GM23248 (cell line): ENCODE measurements around the gene ATP2A3. TPM values are rescaled to one million over a fixed set of nuclear protein-coding genes. Genes with fewer than 3 reads are reported as not detected.

Experiments
- DNase-seq: peaks from one replicate; pipeline ENCODE4 v3.0.0-alpha.2; 2015
- H2AFZ ChIP-seq: fragments of 200-600 bp; sonication (generic); 2 replicates; pipeline ENCODE4 v1.6.1; 2016; ENCODE audit warnings: antibody characterized with exemption
- H3F3A ChIP-seq: fragments of 200-600 bp; sonication (generic); 2 replicates; pipeline ENCODE4 v1.6.1; 2016; ENCODE audit warnings: mild to moderate bottlenecking, antibody characterized with exemption, mixed run types; ENCODE audit not compliant: insufficient read depth
- H3K27ac ChIP-seq: fragments of 200-600 bp; sonication (generic); 2 replicates; pipeline ENCODE4 v1.5.1; 2016; ENCODE audit warnings: mild to moderate bottlenecking
- H3K27me3 ChIP-seq: fragments of 200-600 bp; sonication (generic); replicated peaks from 2 replicates; pipeline ENCODE4 v1.6.1; 2016; ENCODE audit warnings: mild to moderate bottlenecking; ENCODE audit not compliant: insufficient read depth
- H3K36me3 ChIP-seq: fragments of 200-600 bp; sonication (generic); 2 replicates; pipeline ENCODE4 v1.6.1; 2016; ENCODE audit warnings: low read depth, mild to moderate bottlenecking
- H3K4me1 ChIP-seq: fragments of 200-600 bp; sonication (generic); 2 replicates; pipeline ENCODE4 v1.6.1; 2016; ENCODE audit warnings: mild to moderate bottlenecking; ENCODE audit not compliant: insufficient read depth
- H3K4me2 ChIP-seq: fragments of 200-600 bp; sonication (generic); one replicate; pipeline ENCODE4 v1.6.1; 2016; ENCODE audit warnings: mild to moderate bottlenecking; ENCODE audit not compliant: unreplicated experiment
- H3K4me3 ChIP-seq: fragments of 200-600 bp; sonication (generic); 2 replicates; pipeline ENCODE4 v1.5.1; 2016; ENCODE audit warnings: mild to moderate bottlenecking
- H3K79me2 ChIP-seq: fragments of 200-600 bp; sonication (generic); 2 replicates; pipeline ENCODE4 v1.6.1; 2016; ENCODE audit warnings: mild to moderate bottlenecking; ENCODE audit not compliant: insufficient read depth
- H3K9ac ChIP-seq: fragments of 200-600 bp; sonication (generic); 2 replicates; pipeline ENCODE4 v1.6.1; 2016; ENCODE audit warnings: mild to moderate bottlenecking
- H3K9me2 ChIP-seq: fragments of 200-600 bp; sonication (generic); 2 replicates; pipeline ENCODE4 v1.6.1; 2016; ENCODE audit warnings: mixed run types, mild to moderate bottlenecking, moderate library complexity; ENCODE audit not compliant: insufficient read depth
- H3K9me3 ChIP-seq: fragments of 200-600 bp; sonication (generic); one replicate; pipeline ENCODE4 v1.6.1; 2017; ENCODE audit warnings: low read depth
- H4K20me1 ChIP-seq: fragments of 200-600 bp; sonication (generic); 2 replicates; pipeline ENCODE4 v1.6.0; 2016; ENCODE audit not compliant: insufficient read depth
- EZH2 ChIP-seq: fragments of 200-600 bp; sonication (generic); IDR thresholded peaks from 2 replicates; pipeline ENCODE4 v1.6.1; 2018; ENCODE audit warnings: antibody characterized with exemption, mild to moderate bottlenecking; ENCODE audit not compliant: insufficient read depth, poor library complexity, severe bottlenecking
- EZH2phosphoT487 ChIP-seq: fragments of 200-600 bp; sonication (generic); IDR thresholded peaks from 2 replicates; pipeline ENCODE4 v1.6.1; 2018; ENCODE audit warnings: antibody characterized with exemption, moderate library complexity, mild to moderate bottlenecking, low read depth; ENCODE audit not compliant: insufficient read depth
- WGBS, 2 experiments: methylation state at CpG; one replicate each; pipeline ENCODE4 v1.1.6; 2015 to 2017; ENCODE audit warnings: low lambda C conversion rate in 2 of 2, low coverage in 1 of 2; ENCODE audit errors: missing lambda C conversion rate in 2 of 2; 5-methylcytosine and 5-hydroxymethylcytosine counted together
- in situ Hi-C: fragments of 300-500 bp; cut with MboI; formaldehyde crosslinking; loops from 2 replicates; pipeline ENCODE4 v1.15.0; 2020
- polyA plus RNA-seq: library from polyadenylated mRNA; unstranded; fragments of >200 nt; fragmentation: Nextera tagmentation; extraction: Ambion mirVana; gene quantifications from 2 replicates; pipeline ENCODE4 v1.2.1, GENCODE V29; 2016
- total RNA-seq: library from RNA; depleted of rRNA; stranded (reverse); fragments of >200 nt; shearing (Covaris generic); gene quantifications from 2 replicates; pipeline ENCODE4 v1.2.3, GENCODE V29; 2014

ATP2A3 gene
- total and polyA plus RNA-seq, 2 experiments from 2014 or later = 0.81 to 0.86 TPM

GRCh38 chr17:3903881-3904290, 60.4 kb downstream of the ATP2A3 start:
- no peak overlapping the region for H3K9ac ChIP-seq
- H3K4me3 ChIP-seq = no peak overlapping the region
- H3F3A ChIP-seq = no peaks in the 10 kb centered on the region
- in situ Hi-C loops = no loop called here
- DNase-seq = no peak
- no peak overlapping the region for H2AFZ ChIP-seq
- no peak overlapping the region for H3K4me2 ChIP-seq
- WGBS, 2 experiments = 64 to 69% methylated on average over 20 to 21 of the region's 21 CpGs
- no peaks in the 10 kb centered on the region for H3K27me3 ChIP-seq
- no peak overlapping the region for H3K27ac ChIP-seq
- no peaks in the 10 kb centered on the region for H4K20me1 ChIP-seq
- H3K79me2 ChIP-seq = no peaks in the 10 kb centered on the region
- H3K9me2 ChIP-seq = no peaks in the 10 kb centered on the region
- H3K36me3 ChIP-seq = no peaks in the 10 kb centered on the region
- TF ChIP-seq EZH2phosphoT487 = no peak
- no peak for TF ChIP-seq EZH2
- no peaks in the 10 kb centered on the region for H3K9me3 ChIP-seq
- H3K4me1 ChIP-seq = no peaks in the 10 kb centered on the region

- no peaks in the 10 kb centered on the region for H3K36me3 ChIP-seq
- no peak for DNase-seq
- H4K20me1 ChIP-seq = no peaks in the 10 kb centered on the region
- no peaks in the 10 kb centered on the region for H3K79me2 ChIP-seq
- H3K27ac ChIP-seq = no peak overlapping the region
- H3K9me3 ChIP-seq = no peaks in the 10 kb centered on the region
- in situ Hi-C loops = no loop called here
- no peak overlapping the region for H2AFZ ChIP-seq
- WGBS, 2 experiments = 78 to 80% methylated on average over 24 to 25 of the region's 25 CpGs
- H3K9ac ChIP-seq = no peak overlapping the region
- H3F3A ChIP-seq = no peaks in the 10 kb centered on the region
- H3K4me3 ChIP-seq = no peak overlapping the region
- H3K9me2 ChIP-seq = no peaks in the 10 kb centered on the region
- no peak for TF ChIP-seq EZH2
- TF ChIP-seq EZH2phosphoT487 = no peak
- H3K4me2 ChIP-seq = no peak overlapping the region
- no peaks in the 10 kb centered on the region for H3K27me3 ChIP-seq
- no peaks in the 10 kb centered on the region for H3K4me1 ChIP-seq
Observed at GRCh38 chr17:3903051-3903825, 61.0 kb downstream of the ATP2A3 start.

- Histone ChIP-seq H3K79me2 (no peaks in the 10 kb centered on the region), H3K9ac (no peak overlapping the region), H3K27ac (no peak overlapping the region), H3K4me2 (no peak overlapping the region), H3F3A (no peaks in the 10 kb centered on the region), H3K36me3 (no peaks in the 10 kb centered on the region), H3K9me2 (no peaks in the 10 kb centered on the region), H3K4me1 (no peaks in the 10 kb centered on the region), H3K4me3 (no peak overlapping the region), H3K27me3 (no peaks in the 10 kb centered on the region), H2AFZ (no peak overlapping the region), H3K9me3 (no peaks in the 10 kb centered on the region), H4K20me1 (no peaks in the 10 kb centered on the region)
- WGBS, 2 experiments = 65 to 66% methylated on average over 6 of the region's 6 CpGs
- TF ChIP-seq EZH2 (no peak), EZH2phosphoT487 (no peak)
- in situ Hi-C loops = no loop called here
- no peak for DNase-seq
Observed at GRCh38 chr17:3900646-3901045, 63.6 kb downstream of the ATP2A3 start.

GRCh38 chr17:3897731-3898130, 66.5 kb downstream of the ATP2A3 start:
- Histone ChIP-seq H2AFZ (no peak overlapping the region), H3K9me2 (no peaks in the 10 kb centered on the region), H3K4me3 (no peak overlapping the region), H3K79me2 (no peaks in the 10 kb centered on the region), H4K20me1 (no peaks in the 10 kb centered on the region), H3K9me3 (no peaks in the 10 kb centered on the region), H3F3A (no peaks in the 10 kb centered on the region), H3K27ac (no peak overlapping the region), H3K27me3 (no peaks in the 10 kb centered on the region), H3K4me1 (no peaks in the 10 kb centered on the region), H3K36me3 (no peaks in the 10 kb centered on the region), H3K9ac (no peak overlapping the region), H3K4me2 (no peak overlapping the region)
- in situ Hi-C loops = no loop called here
- WGBS, 2 experiments = 73 to 86% methylated on average over 12 of the region's 12 CpGs
- TF ChIP-seq EZH2phosphoT487 (no peak), EZH2 (no peak)
- no peak for DNase-seq

- H2AFZ ChIP-seq = no peak overlapping the region
- no peaks in the 10 kb centered on the region for H3K36me3 ChIP-seq
- H3K27ac ChIP-seq = no peak overlapping the region
- DNase-seq = no peak
- no peaks in the 10 kb centered on the region for H3K27me3 ChIP-seq
- TF ChIP-seq EZH2 (no peak), EZH2phosphoT487 (no peak)
- H4K20me1 ChIP-seq = no peaks in the 10 kb centered on the region
- H3K4me3 ChIP-seq = no peak overlapping the region
- H3K4me2 ChIP-seq = no peak overlapping the region
- 85 to 89% methylated on average over 6 of the region's 6 CpGs for WGBS, 2 experiments
- peaks cover under 1% of the 10 kb centered on the region; the same call in 1 of the 2 replicates for H3K4me1 ChIP-seq
- H3K9me3 ChIP-seq = no peaks in the 10 kb centered on the region
- no peaks in the 10 kb centered on the region for H3F3A ChIP-seq
- H3K79me2 ChIP-seq = no peaks in the 10 kb centered on the region
- in situ Hi-C loops = no loop called here
- H3K9ac ChIP-seq = no peak overlapping the region
- no peaks in the 10 kb centered on the region for H3K9me2 ChIP-seq
Observed at GRCh38 chr17:3896968-3897235, 67.3 kb downstream of the ATP2A3 start.
